Stomach (tissue), 9 donors: Measurements from ENCODE around the gene FERMT3. TPM values are rescaled to one million over a fixed set of nuclear protein-coding genes. Genes with fewer than 3 reads are reported as not detected.

Experiments
- DNase-seq, 2 donors: peaks; one replicate each; pipeline versions ENCODE4 v3.0.0 to v3.0.0-alpha.2; 2013 to 2019
- H3K27ac ChIP-seq, 5 donors: fragments of 200-600 bp in 4 of 5; sonication (generic) in 4 of 5; one replicate each; pipeline ENCODE4 v1.5.1; 2013 to 2019; ENCODE audit warnings: mild to moderate bottlenecking in 1 of 5, moderate library complexity in 1 of 5
- H3K27me3 ChIP-seq, 3 donors: fragments of 200-600 bp; sonication (generic); one replicate each; pipeline ENCODE4 v1.5.1; 2017 to 2019; ENCODE audit warnings: mixed run types in 1 of 3
- H3K36me3 ChIP-seq, 4 donors: fragments of 200-600 bp; sonication (generic); 1 replicate in 3 of 4; 2 replicates in 1 of 4; pipeline ENCODE4 v1.5.1; 2016 to 2019
- H3K4me1 ChIP-seq, 4 donors: fragments of 200-600 bp; sonication (generic); one replicate each; pipeline ENCODE4 v1.5.1; 2016 to 2019
- H3K4me3 ChIP-seq, 4 donors: fragments of 200-600 bp; sonication (generic) in 3 of 4; one replicate each; pipeline ENCODE4 v1.5.1; 2016 to 2019; ENCODE audit warnings: mild to moderate bottlenecking in 1 of 4
- H3K9me3 ChIP-seq, 4 donors: fragments of 200-600 bp; sonication (generic); one replicate each; pipeline ENCODE4 v1.5.1; 2016 to 2019
- CTCF ChIP-seq, 7 experiments: fragments of 450-650 bp in 4 of 7; fragments of 200-600 bp in 3 of 7; sonication (generic) in 3 of 7; IDR thresholded peaks; one replicate each; pipeline ENCODE4 v1.5.1; 2016 to 2019; ENCODE audit warnings: antibody characterized with exemption in 7 of 7, control low read depth in 2 of 7, mild to moderate bottlenecking in 1 of 7
- EP300 ChIP-seq: sonication (generic); formaldehyde crosslinking; IDR thresholded peaks from one replicate; pipeline ENCODE4 v1.6.1; 2017; ENCODE audit warnings: antibody characterized with exemption
- POLR2A ChIP-seq, 4 donors: fragments of 450-650 bp; IDR thresholded peaks; one replicate each; pipeline ENCODE4 v1.6.1; 2016; ENCODE audit warnings: antibody characterized with exemption in 4 of 4, control low read depth in 2 of 4, mild to moderate bottlenecking in 1 of 4, moderate library complexity in 1 of 4
- POLR2AphosphoS5 ChIP-seq, 3 donors: sonication (generic); formaldehyde crosslinking; IDR thresholded peaks; one replicate each; pipeline ENCODE4 v1.6.1; 2016; ENCODE audit warnings: antibody characterized with exemption in 3 of 3
- WGBS, 5 donors: extraction: QIAGEN DNeasy Blood & Tissue Kit in 3 of 5; methylation state at CpG; one replicate each; pipeline versions ENCODE4 v1.1.5 to v1.1.7; 2013 to 2018; 5-methylcytosine and 5-hydroxymethylcytosine counted together
- intact Hi-C: fragments of 100-400 bp; cut with DNase I; formaldehyde crosslinking; loops from one replicate; pipeline ENCODE4 v1.15.1; 2023; ENCODE audit warnings: low total_unique reads
- polyA plus RNA-seq, 3 donors: library from polyadenylated mRNA; stranded (reverse); fragments of 200-250 nt; gene quantifications; one replicate each; pipeline ENCODE4 v1.2.3, GENCODE V29; 2013
- total RNA-seq, 5 donors: library from RNA; depleted of rRNA; stranded (reverse); fragments of >200 nt; gene quantifications; one replicate each; pipeline versions ENCODE4 v1.1.0 to v1.2.3, GENCODE V29; 2014 to 2016
- donor health status: healthy with polysubstance abuse.
- donor health status: Bipolar disorder and iron deficiency.
- donor health status: healthy.

FERMT3 gene
- total and polyA plus RNA-seq, 8 donors: 11.9 to 31.9 (median 18.7) TPM

- WGBS, 5 donors: 0 to 1% (median 0%) methylated on average over 36 to 63 of the region's 63 CpGs
- intact Hi-C loops: no loop called here
- H3K4me3 ChIP-seq: peak overlapping the region; percentile 83 to 96 (median 90)
- TF ChIP-seq POLR2AphosphoS5 (IDR thresholded peaks at IDR 0.05) (peak in 2 of 3 donors; percentile 58 to 80), EP300 (no peak), CTCF (IDR thresholded peaks at IDR 0.05) (no peak), POLR2A (IDR thresholded peaks at IDR 0.05) (no peak)
- DNase-seq: peak in 1 of 2 donors; percentile 83
- H3K36me3 ChIP-seq: peaks cover 30 to 45% (median 36%) of the 10 kb centered on the region in 4 donors
- no peaks in the 10 kb centered on the region for H3K27me3 ChIP-seq
- H3K4me1 ChIP-seq: peaks cover 55 to 84% (median 79%) of the 10 kb centered on the region in 4 donors
- peak overlapping the region; percentile 94 to 100 (median 99) for H3K27ac ChIP-seq
- H3K9me3 ChIP-seq: no peaks in the 10 kb centered on the region
Measured at GRCh38 chr11:64241491-64242374, 35.2 kb downstream of the FERMT3 start.

GRCh38 chr11:64243236-64243854, 36.8 kb downstream of the FERMT3 start:
- Histone ChIP-seq H3K4me3 (peak overlapping the region in 1 of 4 donors; percentile 83), H3K36me3 (peaks cover 20 to 29% (median 23%) of the 10 kb centered on the region in 4 donors), H3K27ac (peak overlapping the region in 4 of 5 donors; percentile 94 to 100 (median 100)), H3K27me3 (no peaks in the 10 kb centered on the region), H3K4me1 (peaks cover 47 to 82% (median 76%) of the 10 kb centered on the region in 4 donors), H3K9me3 (no peaks in the 10 kb centered on the region)
- WGBS, 5 donors: 75 to 82% (median 81%) methylated on average over 5 to 8 of the region's 8 CpGs
- no peak for DNase-seq
- TF ChIP-seq EP300: no peak
- TF ChIP-seq POLR2A (IDR thresholded peaks at IDR 0.05): no peak
- no peak for TF ChIP-seq CTCF (IDR thresholded peaks at IDR 0.05)
- no peak for TF ChIP-seq POLR2AphosphoS5 (IDR thresholded peaks at IDR 0.05)
- intact Hi-C loops: no loop called here

DNA sequence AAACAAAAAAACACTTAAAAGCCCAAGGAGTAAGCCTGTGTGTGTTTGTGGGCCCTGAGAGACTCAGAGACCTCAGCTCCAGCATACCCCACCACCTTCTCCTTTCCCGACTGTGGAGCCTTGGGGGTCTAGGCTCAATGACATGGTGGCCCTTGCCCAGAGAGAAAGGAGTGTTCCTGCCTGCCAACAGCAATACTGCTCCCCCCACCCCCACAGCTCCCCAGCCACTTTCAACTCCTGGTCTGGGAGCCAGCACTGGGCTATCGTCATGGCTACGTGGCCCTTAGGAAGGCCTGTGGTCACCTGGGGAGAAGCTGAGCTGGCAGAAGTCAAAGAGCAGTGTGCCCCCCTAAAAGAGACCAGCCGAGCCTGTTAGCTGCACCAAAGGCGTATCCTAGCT, 37.6 kb downstream of the FERMT3 start:
- no peak for DNase-seq
- peak overlapping the region in 1 of 5 donors; percentile 22 for H3K27ac ChIP-seq

DNA sequence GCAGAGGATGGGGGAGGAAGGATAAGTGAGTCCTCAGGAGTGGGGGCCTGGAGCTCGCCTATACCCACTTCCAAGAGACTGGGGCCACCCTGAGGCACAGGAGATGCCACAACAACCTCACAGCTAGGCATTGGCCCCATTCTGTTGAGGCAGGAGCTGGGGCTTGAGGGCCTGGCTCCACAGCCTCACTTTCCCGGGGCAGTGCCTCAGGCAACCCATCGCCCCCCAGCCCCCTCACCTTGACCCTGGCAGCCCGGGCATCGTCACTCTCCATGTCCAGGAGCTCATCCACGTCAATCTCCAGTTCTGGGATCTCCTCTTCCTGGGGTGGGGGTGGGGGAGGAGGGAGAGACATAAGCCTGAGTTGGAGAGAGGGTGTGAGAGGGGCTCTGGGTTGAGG, 38.4 kb downstream of the FERMT3 start:
- WGBS, 5 donors: 15 to 30% (median 24%) methylated on average over 2 to 6 of the region's 6 CpGs
- TF ChIP-seq POLR2AphosphoS5 (IDR thresholded peaks at IDR 0.05) (no peak), EP300 (no peak), POLR2A (IDR thresholded peaks at IDR 0.05) (no peak), CTCF (IDR thresholded peaks at IDR 0.05) (no peak)
- Histone ChIP-seq H3K27me3 (no peaks in the 10 kb centered on the region), H3K4me3 (peak overlapping the region; percentile 69 to 85 (median 74)), H3K9me3 (no peaks in the 10 kb centered on the region), H3K4me1 (peaks cover 33 to 66% (median 60%) of the 10 kb centered on the region in 4 donors), H3K27ac (peak overlapping the region; percentile 76 to 93 (median 86)), H3K36me3 (peaks cover 14 to 18% (median 15%) of the 10 kb centered on the region in 4 donors)
- intact Hi-C loops: no loop called here
- no peak for DNase-seq

More for the DNA sequence above, 37.6 kb downstream of the FERMT3 start:
- Histone ChIP-seq H3K4me1 (peaks cover 40 to 75% (median 69%) of the 10 kb centered on the region in 4 donors), H3K4me3 (no peak overlapping the region), H3K36me3 (peaks cover 14 to 21% (median 16%) of the 10 kb centered on the region in 4 donors), H3K9me3 (no peaks in the 10 kb centered on the region), H3K27me3 (no peaks in the 10 kb centered on the region)
- intact Hi-C loops: no loop called here
- WGBS, 5 donors: 41 to 65% (median 48%) methylated on average over 5 of the region's 5 CpGs
- TF ChIP-seq EP300 (no peak), POLR2AphosphoS5 (IDR thresholded peaks at IDR 0.05) (no peak), POLR2A (IDR thresholded peaks at IDR 0.05) (no peak)
